ENCODE data around the gene PLA2G10.
"Not testable (repeated sequence)": the region's sequence is repeated elsewhere in the genome, so short reads cannot be mapped to it uniquely, and the experiment has no call there.

- TF ChIP-seq, protein P1, sequence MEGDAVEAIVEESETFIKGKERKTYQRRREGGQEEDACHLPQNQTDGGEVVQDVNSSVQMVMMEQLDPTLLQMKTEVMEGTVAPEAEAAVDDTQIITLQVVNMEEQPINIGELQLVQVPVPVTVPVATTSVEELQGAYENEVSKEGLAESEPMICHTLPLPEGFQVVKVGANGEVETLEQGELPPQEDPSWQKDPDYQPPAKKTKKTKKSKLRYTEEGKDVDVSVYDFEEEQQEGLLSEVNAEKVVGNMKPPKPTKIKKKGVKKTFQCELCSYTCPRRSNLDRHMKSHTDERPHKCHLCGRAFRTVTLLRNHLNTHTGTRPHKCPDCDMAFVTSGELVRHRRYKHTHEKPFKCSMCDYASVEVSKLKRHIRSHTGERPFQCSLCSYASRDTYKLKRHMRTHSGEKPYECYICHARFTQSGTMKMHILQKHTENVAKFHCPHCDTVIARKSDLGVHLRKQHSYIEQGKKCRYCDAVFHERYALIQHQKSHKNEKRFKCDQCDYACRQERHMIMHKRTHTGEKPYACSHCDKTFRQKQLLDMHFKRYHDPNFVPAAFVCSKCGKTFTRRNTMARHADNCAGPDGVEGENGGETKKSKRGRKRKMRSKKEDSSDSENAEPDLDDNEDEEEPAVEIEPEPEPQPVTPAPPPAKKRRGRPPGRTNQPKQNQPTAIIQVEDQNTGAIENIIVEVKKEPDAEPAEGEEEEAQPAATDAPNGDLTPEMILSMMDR (IDR thresholded peaks at IDR 0.05): not testable (repeated sequence)
- not testable (repeated sequence) for TF ChIP-seq ZFX (IDR thresholded peaks at IDR 0.05; ENCODE audit: borderline replicate concordance)
Observed at GRCh38 chr16:14685870-14686793, 8.0 kb downstream of the PLA2G10 start.
